ENCODE results near the gene RAI14.

Gene RAI14

GRCh38 chr5:34625246-34625645 lies 30.9 kb upstream of the RAI14 start:
- Histone ChIP-seq H3K4me2 (ENCODE audit: low read depth, low read length) (no peak overlapping the region), H3K79me2 (ENCODE audit: low read length) (no peaks in the 10 kb centered on the region), H3K9ac (ENCODE audit: low read length) (no peak overlapping the region), H4K20me1 (ENCODE audit: insufficient read depth, low read length) (no peaks in the 10 kb centered on the region), H3K4me3 (ENCODE audit: low read length) (no peak overlapping the region), H2AFZ (ENCODE audit: low read length) (no peak overlapping the region), H3K4me1 (ENCODE audit: low read length) (no peaks in the 10 kb centered on the region), H3K27ac (ENCODE audit: low read length) (no peak overlapping the region), H3K9me2 (replicated peaks; ENCODE audit: insufficient read depth, low read length) (no peaks in the 10 kb centered on the region), H3F3A (ENCODE audit: insufficient read depth, low read length) (no peaks in the 10 kb centered on the region), H3K9me3 (replicated peaks; ENCODE audit: insufficient read depth, low read length) (no peaks in the 10 kb centered on the region), H3K27me3 (replicated peaks; ENCODE audit: insufficient read depth, low read length) (no peaks in the 10 kb centered on the region), H3K36me3 (replicated peaks; ENCODE audit: insufficient read depth, low read length) (no peaks in the 10 kb centered on the region)
- no peak for DNase-seq
- TF ChIP-seq CTCF (IDR thresholded peaks at IDR 0.05; ENCODE audit: low read length), result no peak
- no peak for TF ChIP-seq EZH2 (optimal IDR thresholded peaks at IDR 0.05; ENCODE audit: low read depth, low read length)
- TF ChIP-seq EZH2phosphoT487 (IDR thresholded peaks at IDR 0.05; ENCODE audit: low read length), result no peak

- no peak overlapping the region for H3K4me3 ChIP-seq (ENCODE audit: low read length)
- H4K20me1 ChIP-seq (ENCODE audit: insufficient read depth, low read length), result no peaks in the 10 kb centered on the region
- H3K9me3 ChIP-seq (replicated peaks; ENCODE audit: insufficient read depth, low read length), result no peaks in the 10 kb centered on the region
- H3K4me2 ChIP-seq (ENCODE audit: low read depth, low read length), result no peak overlapping the region
- H3K27me3 ChIP-seq (replicated peaks; ENCODE audit: insufficient read depth, low read length), result no peaks in the 10 kb centered on the region
- no peaks in the 10 kb centered on the region for H3F3A ChIP-seq (ENCODE audit: insufficient read depth, low read length)
- no peak overlapping the region for H2AFZ ChIP-seq (ENCODE audit: low read length)
- H3K9ac ChIP-seq (ENCODE audit: low read length), result no peak overlapping the region
- H3K36me3 ChIP-seq (replicated peaks; ENCODE audit: insufficient read depth, low read length), result no peaks in the 10 kb centered on the region
- H3K4me1 ChIP-seq (ENCODE audit: low read length), result no peaks in the 10 kb centered on the region
- no peaks in the 10 kb centered on the region for H3K9me2 ChIP-seq (replicated peaks; ENCODE audit: insufficient read depth, low read length)
- TF ChIP-seq EZH2phosphoT487 (IDR thresholded peaks at IDR 0.05; ENCODE audit: low read length) (no peak), CTCF (IDR thresholded peaks at IDR 0.05; ENCODE audit: low read length) (no peak), EZH2 (optimal IDR thresholded peaks at IDR 0.05; ENCODE audit: low read depth, low read length) (no peak)
- no peaks in the 10 kb centered on the region for H3K79me2 ChIP-seq (ENCODE audit: low read length)
- no peak overlapping the region for H3K27ac ChIP-seq (ENCODE audit: low read length)
- DNase-seq, result no peak
Observed at GRCh38 chr5:34626036-34626435, 30.1 kb upstream of the RAI14 start.

- no peaks in the 10 kb centered on the region for H3K9me3 ChIP-seq (replicated peaks; ENCODE audit: insufficient read depth, low read length)
- TF ChIP-seq EZH2phosphoT487 (IDR thresholded peaks at IDR 0.05; ENCODE audit: low read length) (no peak), CTCF (IDR thresholded peaks at IDR 0.05; ENCODE audit: low read length) (no peak), EZH2 (optimal IDR thresholded peaks at IDR 0.05; ENCODE audit: low read depth, low read length) (no peak)
Observed at GRCh38 chr5:34626751-34627150, 29.4 kb upstream of the RAI14 start.

More at GRCh38 chr5:34626751-34627150, 29.4 kb upstream of the RAI14 start:
- H4K20me1 ChIP-seq (ENCODE audit: insufficient read depth, low read length), result no peaks in the 10 kb centered on the region
- no peaks in the 10 kb centered on the region for H3K79me2 ChIP-seq (ENCODE audit: low read length)
- H3K9me2 ChIP-seq (replicated peaks; ENCODE audit: insufficient read depth, low read length), result no peaks in the 10 kb centered on the region
- H2AFZ ChIP-seq (ENCODE audit: low read length), result no peak overlapping the region
- no peak overlapping the region for H3K9ac ChIP-seq (ENCODE audit: low read length)
- no peaks in the 10 kb centered on the region for H3K27me3 ChIP-seq (replicated peaks; ENCODE audit: insufficient read depth, low read length)
- no peak for DNase-seq
- no peak overlapping the region for H3K4me3 ChIP-seq (ENCODE audit: low read length)
- no peaks in the 10 kb centered on the region for H3K4me1 ChIP-seq (ENCODE audit: low read length)
- H3F3A ChIP-seq (ENCODE audit: insufficient read depth, low read length), result no peaks in the 10 kb centered on the region
- no peak overlapping the region for H3K4me2 ChIP-seq (ENCODE audit: low read depth, low read length)
- H3K36me3 ChIP-seq (replicated peaks; ENCODE audit: insufficient read depth, low read length), result no peaks in the 10 kb centered on the region
- H3K27ac ChIP-seq (ENCODE audit: low read length), result no peak overlapping the region

Data from MM.1S (cell line).